ENCODE data around the gene SLC6A8. TPM values are rescaled to one million over a fixed set of nuclear protein-coding genes. Genes with fewer than 3 reads are reported as not detected.

The SLC6A8 gene
- total RNA-seq, 1 donor from 2014 or later = 57.9 TPM

Other genes starting within 250 kb of the SLC6A8 start
- 0.36 TPM in 1 of 2 replicates, not detected in the other for gene TREX2, start 241.9 kb upstream of the SLC6A8 start, total RNA-seq
- gene HAUS7, start 217.3 kb upstream of the SLC6A8 start, total RNA-seq = 12.1 and 14.7 TPM in 2 replicates
- gene BGN, start 192.9 kb upstream of the SLC6A8 start, total RNA-seq = 50.0 and 87.7 TPM in 2 replicates
- 0.46 and 0.52 TPM in 2 replicates for gene ATP2B3, start 170.3 kb upstream of the SLC6A8 start, total RNA-seq
- 19.8 and 21.7 TPM in 2 replicates for gene CCNQ, start 88.8 kb upstream of the SLC6A8 start, total RNA-seq
- gene DUSP9, start 40.7 kb upstream of the SLC6A8 start, total RNA-seq = 0.20 and 0.36 TPM in 2 replicates
- 0.65 and 1.1 TPM in 2 replicates for gene PNCK, start 14.1 kb upstream of the SLC6A8 start, total RNA-seq
- 219 and 222 TPM in 2 replicates for gene BCAP31, start 36.5 kb downstream of the SLC6A8 start, total RNA-seq
- 27.2 and 30.5 TPM in 2 replicates for gene ABCD1, start 36.9 kb downstream of the SLC6A8 start, total RNA-seq
- gene PLXNB3, start 76.3 kb downstream of the SLC6A8 start, total RNA-seq = 5.3 and 5.4 TPM in 2 replicates
- not detected in 2 replicates for gene SRPK3, start 93.1 kb downstream of the SLC6A8 start, total RNA-seq
- 40.0 and 41.9 TPM in 2 replicates for gene IDH3G, start 106.4 kb downstream of the SLC6A8 start, total RNA-seq
- gene SSR4, start 106.7 kb downstream of the SLC6A8 start, total RNA-seq = 252 and 299 TPM in 2 replicates
- 9.9 and 13.1 TPM in 2 replicates for gene PDZD4, start 142.6 kb downstream of the SLC6A8 start, total RNA-seq
- gene L1CAM, start 198.2 kb downstream of the SLC6A8 start, total RNA-seq = 347 and 353 TPM in 2 replicates
- not detected in 2 replicates for gene AVPR2, start 216.7 kb downstream of the SLC6A8 start, total RNA-seq
- gene ARHGAP4, start 238.3 kb downstream of the SLC6A8 start, total RNA-seq = 3.9 and 4.3 TPM in 2 replicates
- gene NAA10, start 247.1 kb downstream of the SLC6A8 start, total RNA-seq = 134 and 144 TPM in 2 replicates